ENCODE results near the gene KCNRG. TPM values are rescaled to one million over a fixed set of nuclear protein-coding genes. Genes with fewer than 3 reads are reported as not detected.
"Not testable (repeated sequence)": the region's sequence is repeated elsewhere in the genome, so short reads cannot be mapped to it uniquely, and the experiment has no call there.

Gene KCNRG
- total RNA-seq, 1 experiment from 2014 or later, result 0.72 TPM

DNA sequence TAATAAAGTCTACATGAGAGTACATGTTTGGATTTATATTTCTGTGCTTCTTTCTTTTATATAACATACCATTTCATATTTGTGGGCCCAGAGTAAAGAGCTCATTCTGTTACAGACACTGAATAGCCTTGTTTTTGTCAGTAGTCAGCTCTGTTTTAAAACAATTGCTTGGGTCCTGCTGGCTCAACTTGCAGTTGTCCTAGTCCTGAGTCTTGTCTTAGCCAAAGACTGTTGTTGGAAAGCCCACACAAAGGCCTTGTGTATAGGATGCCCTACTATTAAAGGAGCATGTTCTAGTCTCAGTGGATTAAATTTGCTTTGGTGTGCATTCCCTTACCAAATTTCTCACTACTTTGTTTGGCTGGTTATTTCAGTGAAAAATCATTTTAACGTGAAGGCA lies 3.8 kb upstream of the KCNRG start:
- DNase-seq (ENCODE audit: low read depth), result no peak

DNA sequence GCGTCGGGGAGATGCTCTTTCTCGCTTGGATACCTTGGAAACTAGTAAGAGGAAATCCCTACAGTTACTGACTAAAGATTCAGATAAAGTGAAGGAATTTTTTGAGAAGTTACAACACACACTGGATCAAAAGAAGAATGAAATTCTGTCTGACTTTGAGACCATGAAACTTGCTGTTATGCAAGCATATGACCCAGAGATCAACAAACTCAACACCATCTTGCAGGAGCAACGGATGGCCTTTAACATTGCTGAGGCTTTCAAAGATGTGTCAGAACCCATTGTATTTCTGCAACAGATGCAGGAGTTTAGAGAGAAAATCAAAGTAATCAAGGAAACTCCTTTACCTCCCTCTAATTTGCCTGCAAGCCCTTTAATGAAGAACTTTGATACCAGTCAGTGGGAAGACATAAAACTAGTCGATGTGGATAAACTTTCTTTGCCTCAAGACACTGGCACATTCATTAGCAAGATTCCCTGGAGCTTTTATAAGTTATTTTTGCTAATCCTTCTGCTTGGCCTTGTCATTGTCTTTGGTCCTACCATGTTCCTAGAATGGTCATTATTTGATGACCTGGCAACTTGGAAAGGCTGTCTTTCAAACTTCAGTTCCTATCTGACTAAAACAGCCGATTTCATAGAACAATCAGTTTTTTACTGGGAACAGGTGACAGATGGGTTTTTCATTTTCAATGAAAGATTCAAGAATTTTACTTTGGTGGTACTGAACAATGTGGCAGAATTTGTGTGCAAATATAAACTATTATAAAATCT lies 2.7 kb upstream of the KCNRG start:
- DNase-seq (ENCODE audit: low read depth), result no peak

DNA sequence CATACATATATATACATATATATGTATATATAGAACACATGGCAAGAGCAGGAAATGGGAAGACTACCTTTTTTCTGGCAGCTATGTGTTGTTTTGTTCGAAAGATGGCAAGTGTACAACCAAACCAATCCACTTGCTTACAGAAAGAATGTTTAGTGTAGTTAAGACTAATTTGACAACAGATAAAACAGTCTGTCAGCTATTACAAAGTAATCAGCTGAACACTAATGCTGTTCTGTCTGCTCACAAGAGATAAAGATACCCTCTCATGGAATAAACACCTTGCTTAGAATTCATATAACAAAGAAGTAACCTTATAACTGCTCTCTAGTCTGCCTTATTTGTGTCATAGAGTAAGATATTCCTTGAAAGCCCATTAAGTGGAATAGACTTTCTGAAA lies 858 bp upstream of the KCNRG start:
- DNase-seq (ENCODE audit: low read depth), result no peak

DNA sequence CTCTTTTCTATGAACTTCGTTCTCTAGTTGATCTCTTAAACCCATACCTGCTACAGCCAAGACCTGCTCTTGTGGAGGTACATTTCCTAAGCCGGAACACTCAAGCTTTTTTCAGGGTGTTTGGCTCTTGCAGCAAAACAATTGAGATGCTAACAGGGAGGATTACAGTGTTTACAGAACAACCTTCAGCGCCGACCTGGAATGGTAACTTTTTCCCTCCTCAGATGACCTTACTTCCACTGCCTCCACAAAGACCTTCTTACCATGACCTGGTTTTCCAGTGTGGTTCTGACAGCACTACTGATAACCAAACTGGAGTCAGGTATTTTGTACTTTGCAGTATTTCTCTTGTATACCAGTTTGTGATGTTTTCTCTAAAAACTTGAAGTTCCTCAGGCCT lies 506 bp downstream of the KCNRG start:
- DNase-seq (ENCODE audit: low read depth), result no peak

DNA sequence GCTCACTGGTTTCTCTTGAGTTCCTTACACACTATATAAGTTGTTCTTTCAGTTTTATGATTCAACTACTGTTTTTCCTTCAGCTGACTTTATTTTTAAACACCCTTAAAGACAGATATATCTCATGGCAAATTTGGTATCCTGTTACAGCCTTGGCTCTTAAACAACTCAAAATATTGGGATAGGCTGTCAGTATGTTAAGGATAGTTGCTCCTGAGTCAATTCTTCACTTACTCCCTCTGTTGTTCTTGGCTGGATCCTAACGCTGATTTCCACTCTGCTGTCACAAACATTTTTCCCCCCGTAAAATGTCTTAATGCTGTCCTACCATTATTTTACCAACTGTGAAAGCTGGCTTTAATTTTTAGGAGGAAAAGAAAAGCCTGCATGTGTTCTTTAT lies 1.2 kb downstream of the KCNRG start:
- no peak for DNase-seq (ENCODE audit: low read depth)

GRCh38 chr13:50017819-50018218 lies 2.6 kb downstream of the KCNRG start:
- DNase-seq (ENCODE audit: low read depth), result no peak

DNA sequence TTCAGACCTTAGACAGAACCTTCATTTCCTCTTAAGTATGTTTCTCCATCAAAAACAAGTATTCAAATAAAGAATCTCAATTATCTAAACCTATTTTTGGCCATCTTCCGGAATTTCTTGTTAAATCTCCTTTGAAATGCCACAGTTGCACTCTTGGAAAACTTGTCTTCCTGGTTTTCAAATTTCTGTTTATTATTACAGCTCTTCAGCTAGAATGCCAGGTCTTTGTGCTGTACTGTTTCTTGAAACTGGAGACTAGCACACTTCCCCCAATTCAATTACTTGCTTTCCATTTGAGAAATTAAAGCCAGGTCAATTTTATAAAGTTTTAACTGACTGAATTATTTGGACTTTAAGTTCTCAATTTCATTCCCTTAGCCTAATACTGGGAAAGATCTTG lies 10.2 kb downstream of the KCNRG start:
- DNase-seq (ENCODE audit: low read depth), result no peak

GRCh38 chr13:50026788-50027473 lies 11.7 kb downstream of the KCNRG start:
- no peak for DNase-seq (ENCODE audit: low read depth)

DNA sequence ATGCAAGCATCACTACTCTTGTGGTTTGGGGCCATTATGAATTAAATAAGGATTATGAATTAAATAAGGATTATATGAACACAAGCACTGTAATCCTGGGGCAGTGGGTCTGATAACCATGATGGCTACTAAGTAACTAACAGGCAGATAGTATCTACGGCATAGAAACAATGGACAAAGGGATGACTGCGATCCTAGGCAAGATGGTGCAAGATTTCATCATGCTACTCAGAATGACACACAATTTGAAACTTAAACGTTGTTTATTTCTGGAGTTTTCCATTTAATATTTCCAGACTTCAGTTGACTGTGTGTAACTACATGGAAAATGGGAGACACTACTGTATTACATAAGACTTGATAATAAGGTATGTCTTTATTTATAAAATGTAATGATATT lies 15.1 kb downstream of the KCNRG start:
- DNase-seq (ENCODE audit: low read depth), result peak; percentile 2

DNA sequence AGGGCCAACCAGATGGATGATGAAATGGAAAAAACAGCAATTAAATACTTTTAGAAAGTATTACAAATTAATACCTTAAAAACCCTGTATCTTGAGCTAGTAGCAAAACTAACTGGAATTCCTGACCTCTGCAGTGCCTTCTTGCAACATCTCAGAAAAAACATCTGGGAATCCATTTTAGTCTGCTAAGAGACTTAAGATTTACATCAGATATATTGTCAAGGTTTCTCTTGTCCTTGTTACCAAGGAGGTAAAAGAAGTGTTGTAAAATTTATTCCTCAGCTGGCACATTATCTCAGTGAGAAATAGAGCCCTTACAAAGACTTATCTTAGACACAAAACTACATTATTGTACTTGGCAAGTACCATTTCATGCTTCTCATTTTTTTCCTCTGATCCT lies 18.5 kb downstream of the KCNRG start:
- no peak for DNase-seq (ENCODE audit: low read depth)

GRCh38 chr13:50037788-50038187 lies 22.5 kb downstream of the KCNRG start:
- DNase-seq (ENCODE audit: low read depth), result no peak

DNA sequence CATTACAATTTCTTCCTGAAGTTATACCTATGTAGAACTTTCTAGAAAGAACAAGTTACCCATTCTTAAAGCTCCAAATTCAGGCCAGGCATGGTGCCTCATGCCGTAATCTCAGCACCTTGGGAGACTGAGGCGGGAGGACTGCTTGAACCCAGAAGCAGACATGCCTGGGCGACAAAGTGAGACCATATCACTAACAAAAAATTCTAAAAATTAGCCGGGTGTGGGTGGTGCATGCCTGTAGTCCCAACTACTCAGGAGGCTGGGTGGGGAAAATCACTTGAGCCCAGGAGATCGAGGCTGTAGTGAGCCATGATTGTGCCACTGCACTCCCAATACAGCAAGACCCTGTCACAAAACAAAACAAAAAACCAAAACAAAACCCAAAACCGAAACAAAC lies 23.0 kb downstream of the KCNRG start:
- DNase-seq (ENCODE audit: low read depth), result no peak

GRCh38 chr13:50052478-50052877 lies 37.2 kb downstream of the KCNRG start:
- no peak for DNase-seq (ENCODE audit: low read depth)

GRCh38 chr13:50053844-50054243 lies 38.6 kb downstream of the KCNRG start:
- DNase-seq (ENCODE audit: low read depth), result no peak

DNA sequence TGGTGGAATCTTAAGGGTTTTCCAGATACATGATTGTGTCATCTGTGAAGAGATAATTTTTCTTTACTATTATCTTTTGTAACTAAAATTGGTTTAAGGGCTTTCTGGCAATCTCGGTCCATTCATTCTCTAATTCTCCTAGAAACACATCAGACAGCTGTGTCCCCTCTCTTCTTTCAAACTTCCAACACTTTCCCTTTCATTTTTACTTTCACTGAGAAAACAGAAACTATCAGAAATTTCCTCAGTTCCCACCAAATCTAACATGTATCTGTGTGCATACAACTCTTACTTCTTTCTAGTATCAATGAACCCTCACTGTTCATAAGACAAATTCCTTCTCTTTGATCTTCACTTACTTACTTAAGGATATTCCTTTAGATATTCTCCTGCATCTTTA lies 40.2 kb downstream of the KCNRG start:
- no peak for DNase-seq (ENCODE audit: low read depth)

GRCh38 chr13:50060718-50061117 lies 45.5 kb downstream of the KCNRG start:
- DNase-seq (ENCODE audit: low read depth), result no peak

GRCh38 chr13:50062336-50062735 lies 47.1 kb downstream of the KCNRG start:
- DNase-seq (ENCODE audit: low read depth), result not testable (repeated sequence)

- no peak for DNase-seq (ENCODE audit: low read depth)
Observed at GRCh38 chr13:50065712-50066111, 50.5 kb downstream of the KCNRG start.

- no peak for DNase-seq (ENCODE audit: low read depth)
Observed at GRCh38 chr13:50068508-50068907, 53.3 kb downstream of the KCNRG start.

- no peak for DNase-seq (ENCODE audit: low read depth)
Observed at GRCh38 chr13:50069261-50069660, 54.0 kb downstream of the KCNRG start.

DNA sequence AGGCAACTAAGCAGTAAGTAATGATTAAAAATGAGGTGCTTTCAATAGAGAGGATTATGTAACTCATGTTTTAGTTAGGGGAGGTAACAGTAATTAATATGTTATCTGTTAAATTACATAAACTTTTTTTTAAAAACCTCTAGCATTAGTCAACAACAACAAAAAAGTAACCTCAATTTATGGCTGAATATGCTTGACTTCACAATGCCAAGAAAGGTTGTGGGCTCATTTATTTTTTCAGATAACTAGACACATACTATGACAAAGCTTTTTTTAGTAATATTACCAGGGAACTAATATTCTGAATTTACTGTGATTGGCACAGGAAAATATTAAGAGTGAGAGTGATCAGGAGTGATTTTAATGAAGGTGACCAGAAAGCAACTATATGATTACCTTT lies 54.9 kb downstream of the KCNRG start:
- DNase-seq (ENCODE audit: low read depth), result no peak

Measured in RPMI7951 (cell line).